Muscle layer of duodenum (tissue), 2 donors: ENCODE results near the gene NR2E3.

Experiments used
- H3K27ac ChIP-seq: one replicate; pipeline ENCODE4 v1.7.0; 2013; ENCODE audit warnings: mild to moderate bottlenecking, low read length
- H3K27me3 ChIP-seq: one replicate; pipeline ENCODE4 v1.7.0; 2013; ENCODE audit warnings: low read depth, mild to moderate bottlenecking, control low read depth, low read length
- H3K36me3 ChIP-seq, 2 donors: one replicate each; pipeline ENCODE4 v1.7.0; 2013; ENCODE audit warnings: low read length in 2 of 2, control low read depth in 1 of 2, mild to moderate bottlenecking in 1 of 2; ENCODE audit not compliant: insufficient read depth in 2 of 2, control insufficient read depth in 1 of 2
- H3K4me1 ChIP-seq, 2 donors: one replicate each; pipeline ENCODE4 v1.7.0; 2013; ENCODE audit warnings: low read length in 2 of 2, mild to moderate bottlenecking in 2 of 2, control low read depth in 1 of 2, moderate library complexity in 1 of 2; ENCODE audit not compliant: insufficient read depth in 2 of 2, control insufficient read depth in 1 of 2
- H3K4me3 ChIP-seq, 2 donors: one replicate each; pipeline ENCODE4 v1.7.0; 2013; ENCODE audit warnings: low read length in 2 of 2, low read depth in 1 of 2, mild to moderate bottlenecking in 1 of 2
- H3K9me3 ChIP-seq, 2 donors: one replicate each; pipeline ENCODE4 v1.7.0; 2013; ENCODE audit warnings: low read length in 2 of 2, control low read depth in 1 of 2, mild to moderate bottlenecking in 1 of 2; ENCODE audit not compliant: control insufficient read depth in 1 of 2
- donor health status: healthy.

NR2E3 gene

DNA sequence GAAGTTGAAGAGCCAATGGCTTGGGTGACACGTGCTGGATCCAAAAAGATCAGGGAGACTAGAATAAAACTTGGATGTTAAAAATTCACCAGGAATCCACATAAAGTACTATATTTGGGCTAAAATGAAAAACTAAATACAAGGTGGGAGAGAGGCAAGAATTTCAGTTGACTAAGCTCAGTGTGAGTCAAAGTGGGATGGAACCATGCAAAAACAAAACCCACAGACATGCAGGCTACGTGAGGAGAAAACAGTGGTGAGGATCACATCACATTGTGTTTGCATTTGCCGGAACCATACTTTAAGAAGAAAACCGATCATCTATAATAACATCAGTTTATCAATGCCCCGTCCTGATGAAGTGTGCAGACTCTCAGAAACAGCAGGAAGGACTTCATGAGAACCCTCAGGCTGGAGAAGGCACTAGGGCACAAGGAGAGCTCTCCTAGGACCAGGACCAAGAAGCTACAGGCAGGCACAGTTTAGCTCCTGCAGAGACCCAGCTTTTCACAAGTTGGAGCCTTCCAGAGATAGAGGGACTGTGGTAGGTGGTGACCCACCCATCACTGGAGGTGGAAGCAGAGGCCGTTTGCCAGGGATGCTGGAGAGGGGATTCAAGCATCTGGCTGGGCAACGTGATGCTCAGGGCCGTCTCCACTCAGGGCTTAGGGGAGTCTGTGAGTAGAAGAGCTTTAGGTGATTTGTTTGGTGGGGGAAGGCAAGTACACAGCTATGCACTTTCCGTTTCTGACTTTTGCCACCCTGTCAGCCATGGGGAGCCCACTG lies 29.0 kb upstream of the NR2E3 start:
- Histone ChIP-seq H3K4me3 (no peak overlapping the region), H3K27ac (no peak overlapping the region), H3K27me3 (peaks cover 3% of the 10 kb centered on the region), H3K9me3 (no peaks in the 10 kb centered on the region), H3K36me3 (no peaks in the 10 kb centered on the region), H3K4me1 (no peaks in the 10 kb centered on the region)

- Histone ChIP-seq H3K9me3 (no peaks in the 10 kb centered on the region), H3K27ac (no peak overlapping the region), H3K4me3 (no peak overlapping the region), H3K36me3 (no peaks in the 10 kb centered on the region), H3K4me1 (no peaks in the 10 kb centered on the region), H3K27me3 (peaks cover 3% of the 10 kb centered on the region)
Measured at GRCh38 chr15:71781965-71782265, 28.4 kb upstream of the NR2E3 start.

DNA sequence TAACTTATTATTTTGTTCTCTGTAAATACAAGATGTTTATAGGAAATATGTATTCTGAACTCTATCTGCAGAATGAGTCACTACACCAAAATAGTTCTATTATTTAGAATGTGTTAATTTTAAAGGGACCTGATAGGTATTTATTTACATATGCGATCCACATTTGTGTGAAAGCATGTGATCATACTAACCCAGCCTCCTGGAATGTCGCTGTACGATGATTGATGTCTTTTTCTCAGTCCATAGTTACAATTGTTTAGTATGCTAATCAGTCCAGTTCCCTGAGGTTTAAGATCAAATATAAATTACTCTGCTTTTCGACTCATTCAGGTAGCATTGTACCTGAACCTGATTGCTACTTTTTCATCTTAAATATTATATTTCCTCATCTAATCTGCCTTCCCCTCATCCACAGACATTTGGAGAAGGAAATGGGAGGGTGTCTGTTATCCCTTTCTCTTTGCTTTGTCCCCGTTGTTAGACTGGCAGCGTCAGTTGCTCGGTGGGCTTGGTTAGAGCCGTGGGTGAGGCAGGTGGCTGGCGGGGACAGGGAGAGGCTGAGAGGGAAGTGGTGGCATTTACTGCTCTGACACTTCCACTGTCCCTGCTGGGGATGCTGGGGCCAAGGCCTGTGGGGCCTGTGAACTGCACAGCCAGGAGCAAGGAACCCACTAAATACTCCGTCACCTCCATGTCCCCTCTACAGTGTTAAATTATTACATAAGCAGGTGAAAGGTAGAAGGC lies 27.8 kb upstream of the NR2E3 start:
- no peaks in the 10 kb centered on the region for H3K4me1 ChIP-seq
- no peaks in the 10 kb centered on the region for H3K36me3 ChIP-seq
- peaks cover 3% of the 10 kb centered on the region for H3K27me3 ChIP-seq
- no peak overlapping the region for H3K4me3 ChIP-seq
- no peak overlapping the region for H3K27ac ChIP-seq
- no peaks in the 10 kb centered on the region for H3K9me3 ChIP-seq

GRCh38 chr15:71784719-71785118 lies 25.6 kb upstream of the NR2E3 start:
- H3K27ac ChIP-seq, result no peak overlapping the region
- H3K4me1 ChIP-seq, result no peaks in the 10 kb centered on the region
- no peaks in the 10 kb centered on the region for H3K9me3 ChIP-seq
- H3K4me3 ChIP-seq, result no peak overlapping the region
- no peaks in the 10 kb centered on the region for H3K36me3 ChIP-seq
- peaks cover 3% of the 10 kb centered on the region for H3K27me3 ChIP-seq

GRCh38 chr15:71785996-71786395 lies 24.4 kb upstream of the NR2E3 start:
- H3K4me3 ChIP-seq, result no peak overlapping the region
- no peaks in the 10 kb centered on the region for H3K9me3 ChIP-seq
- no peaks in the 10 kb centered on the region for H3K36me3 ChIP-seq
- peaks cover 3% of the 10 kb centered on the region for H3K27me3 ChIP-seq
- H3K27ac ChIP-seq, result no peak overlapping the region
- no peaks in the 10 kb centered on the region for H3K4me1 ChIP-seq

DNA sequence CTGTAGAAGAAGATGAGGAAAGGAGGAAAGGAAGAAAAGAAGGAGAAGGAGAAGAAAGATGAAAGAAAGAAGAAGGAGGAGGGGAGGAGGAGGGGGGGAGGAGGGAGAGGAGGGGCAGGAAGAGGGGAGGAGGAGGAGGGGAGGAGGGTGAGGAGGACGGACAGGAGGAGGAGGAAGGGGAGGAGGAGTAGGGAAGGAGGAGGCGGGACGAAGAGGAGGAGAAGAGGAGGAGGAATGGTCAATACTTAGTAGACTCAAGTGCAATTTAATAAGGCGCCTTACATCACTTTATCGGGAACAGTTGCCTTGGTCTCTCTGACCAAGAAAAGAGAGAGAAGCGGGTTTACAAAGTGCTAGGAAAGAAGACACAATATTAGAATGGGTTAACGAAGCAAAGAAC lies 23.7 kb upstream of the NR2E3 start:
- Histone ChIP-seq H3K27me3 (peaks cover 3% of the 10 kb centered on the region), H3K9me3 (no peaks in the 10 kb centered on the region), H3K36me3 (no peaks in the 10 kb centered on the region), H3K27ac (no peak overlapping the region), H3K4me1 (no peaks in the 10 kb centered on the region), H3K4me3 (no peak overlapping the region)

DNA sequence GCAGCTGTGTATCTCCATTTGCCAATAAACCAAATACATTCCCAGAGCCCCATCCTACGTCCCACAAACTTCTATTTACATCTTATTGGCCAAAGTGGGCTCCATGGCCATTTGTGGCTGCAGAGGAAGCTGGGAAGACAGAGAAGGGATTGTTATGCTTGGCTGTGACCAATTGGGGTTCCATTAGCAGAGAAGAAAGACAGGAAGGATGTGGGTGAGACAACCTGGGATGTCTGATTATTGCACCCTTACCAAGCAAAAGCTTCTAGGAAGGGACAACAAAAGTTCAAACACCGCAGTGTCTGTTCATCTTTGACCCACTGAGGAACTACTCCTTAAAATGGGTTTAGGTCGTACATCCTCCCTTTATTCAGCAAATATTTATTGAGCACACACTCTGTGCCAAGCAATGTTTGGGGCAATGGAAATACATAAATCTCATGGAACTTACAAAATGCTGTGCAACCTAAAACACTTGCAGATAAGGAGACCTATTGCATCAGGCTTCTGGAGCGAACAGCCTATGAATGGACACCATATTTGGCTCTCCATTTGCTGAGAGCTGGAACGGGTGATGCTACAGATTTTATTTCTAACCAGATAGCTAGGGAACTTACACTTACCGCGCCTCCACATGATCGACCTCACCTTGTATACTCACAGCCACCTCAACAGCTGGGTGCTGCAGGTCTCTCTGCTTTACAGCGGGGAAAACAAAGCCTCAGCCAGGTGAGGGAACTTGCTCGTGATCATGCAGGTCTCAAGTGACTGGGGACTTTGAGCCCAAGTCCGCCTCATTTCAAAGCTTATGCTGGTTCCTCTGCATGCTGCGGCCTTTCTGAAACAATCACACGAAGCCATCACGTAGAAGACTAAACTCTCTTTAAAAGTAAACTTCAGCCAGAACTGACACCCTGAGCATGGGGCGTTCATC lies 21.4 kb upstream of the NR2E3 start:
- H3K9me3 ChIP-seq, result no peaks in the 10 kb centered on the region
- no peaks in the 10 kb centered on the region for H3K4me1 ChIP-seq
- no peak overlapping the region for H3K27ac ChIP-seq
- H3K4me3 ChIP-seq, result no peak overlapping the region
- peaks cover 3% of the 10 kb centered on the region for H3K27me3 ChIP-seq
- no peaks in the 10 kb centered on the region for H3K36me3 ChIP-seq

DNA sequence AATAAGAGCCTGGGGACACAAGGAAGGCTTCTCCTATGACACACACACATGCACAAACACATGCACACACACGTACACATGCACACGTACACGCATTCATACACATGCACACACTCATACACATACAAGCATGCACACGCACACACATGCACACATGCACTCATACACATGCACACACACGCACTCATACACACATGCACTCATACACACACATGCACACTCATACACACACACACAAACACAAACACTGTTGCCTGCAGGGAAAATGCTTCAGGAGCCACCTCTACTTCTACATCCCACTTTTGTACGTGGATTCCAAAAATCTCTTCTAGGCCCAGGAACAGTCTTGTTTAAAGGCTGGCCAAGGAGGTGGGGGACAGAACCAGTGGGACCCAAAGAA lies 20.7 kb upstream of the NR2E3 start:
- Histone ChIP-seq H3K27me3 (peaks cover 3% of the 10 kb centered on the region), H3K4me1 (no peaks in the 10 kb centered on the region), H3K36me3 (no peaks in the 10 kb centered on the region), H3K9me3 (no peaks in the 10 kb centered on the region), H3K27ac (no peak overlapping the region), H3K4me3 (no peak overlapping the region)

GRCh38 chr15:71790081-71790480 lies 20.3 kb upstream of the NR2E3 start:
- H3K27ac ChIP-seq, result no peak overlapping the region
- H3K9me3 ChIP-seq, result no peaks in the 10 kb centered on the region
- H3K4me3 ChIP-seq, result no peak overlapping the region
- peaks cover 3% of the 10 kb centered on the region for H3K27me3 ChIP-seq
- no peaks in the 10 kb centered on the region for H3K36me3 ChIP-seq
- no peaks in the 10 kb centered on the region for H3K4me1 ChIP-seq

- Histone ChIP-seq H3K36me3 (no peaks in the 10 kb centered on the region), H3K4me1 (no peaks in the 10 kb centered on the region), H3K27ac (no peak overlapping the region), H3K9me3 (no peaks in the 10 kb centered on the region), H3K27me3 (no peaks in the 10 kb centered on the region), H3K4me3 (no peak overlapping the region)
Measured at GRCh38 chr15:71791975-71792374, 18.4 kb upstream of the NR2E3 start.

DNA sequence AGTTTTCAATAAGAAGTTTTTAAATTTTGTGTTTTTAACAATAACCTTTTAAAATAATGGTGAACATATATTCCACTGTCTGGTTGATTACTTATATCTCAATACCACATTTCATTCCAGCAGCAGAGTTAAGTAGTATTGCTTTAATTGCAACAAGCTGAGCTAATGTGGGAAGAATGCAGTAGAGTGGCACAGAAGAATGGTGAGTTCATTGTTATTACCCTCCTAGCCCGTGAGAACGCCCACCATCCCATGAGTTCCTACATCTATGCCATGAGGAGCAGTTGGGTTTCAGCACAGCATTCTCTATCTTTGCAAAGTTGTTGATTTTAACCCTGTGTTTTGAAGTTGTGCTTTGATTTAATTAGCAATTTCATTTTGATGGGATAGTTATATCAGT lies 17.8 kb upstream of the NR2E3 start:
- no peak overlapping the region for H3K27ac ChIP-seq
- no peaks in the 10 kb centered on the region for H3K4me1 ChIP-seq
- H3K36me3 ChIP-seq, result no peaks in the 10 kb centered on the region
- H3K9me3 ChIP-seq, result no peaks in the 10 kb centered on the region
- no peaks in the 10 kb centered on the region for H3K27me3 ChIP-seq
- no peak overlapping the region for H3K4me3 ChIP-seq
